ENCODE data around the gene HOGA1. TPM values are rescaled to one million over a fixed set of nuclear protein-coding genes. Genes with fewer than 3 reads are reported as not detected.

Gene HOGA1
- total RNA-seq, 1 experiment from 2014 or later: 0.15 TPM

DNA sequence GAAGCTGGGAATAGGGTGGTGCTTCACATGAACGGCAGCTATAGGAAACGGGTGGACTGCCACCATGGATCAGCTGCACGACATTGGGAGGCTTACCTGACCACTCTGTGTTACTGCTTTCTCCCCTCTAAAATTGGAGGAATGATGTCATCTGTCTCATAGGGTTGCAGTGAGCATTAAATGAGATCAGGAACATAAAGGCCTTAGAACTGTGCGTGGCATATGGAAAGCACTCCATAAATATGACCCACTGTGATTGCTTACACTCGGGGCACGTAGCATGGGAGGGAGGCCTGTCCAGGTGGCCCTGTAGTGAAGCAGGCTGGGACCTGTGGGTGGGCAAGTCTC lies 15.1 kb downstream of the HOGA1 start:
- ATAC-seq (no peak), DNase-seq (ENCODE audit: low spot score) (no peak)
- POLR2A ChIA-PET: no interaction called here
- H3K27me3 Mint-ChIP-seq (ENCODE audit: low read depth): no peaks in the 10 kb centered on the region
- H3K4me3 Mint-ChIP-seq: no peak overlapping the region
- no peaks in the 10 kb centered on the region for H3K9me3 Mint-ChIP-seq
- CTCF ChIA-PET: interaction anchor here (1.0 to 1.3 kb wide), 3 partner anchors 27 to 66 kb away, joined by 3 read pairs; no protein-coding TSS in a partner anchor
- no peak overlapping the region for H3K27ac Mint-ChIP-seq
- TF ChIP-seq JUN (CRISPR knock-in tag; IDR thresholded peaks at IDR 0.05) (no peak), FOXK1 (CRISPR knock-in tag; IDR thresholded peaks at IDR 0.05) (no peak), STAT6 (CRISPR knock-in tag; conservative IDR thresholded peaks at IDR 0.05; ENCODE audit: low read depth) (no peak), ATF3 (CRISPR knock-in tag; conservative IDR thresholded peaks at IDR 0.05) (no peak), ZBTB21 (CRISPR knock-in tag; IDR thresholded peaks at IDR 0.05; ENCODE audit: borderline replicate concordance) (no peak)
- peaks cover 4% of the 10 kb centered on the region for H3K4me1 Mint-ChIP-seq
- H3K36me3 Mint-ChIP-seq: no peaks in the 10 kb centered on the region

GRCh38 chr10:97600616-97601015 lies 16.4 kb downstream of the HOGA1 start:
- Mint-ChIP-seq H3K4me1 (peaks cover 4% of the 10 kb centered on the region), H3K27ac (no peak overlapping the region), H3K27me3 (ENCODE audit: low read depth) (no peaks in the 10 kb centered on the region), H3K36me3 (no peaks in the 10 kb centered on the region), H3K4me3 (no peak overlapping the region), H3K9me3 (no peaks in the 10 kb centered on the region)
- POLR2A ChIA-PET: no interaction called here
- DNase-seq (ENCODE audit: low spot score): no peak
- CTCF ChIA-PET: interaction anchor here (1.1 kb wide), 1 partner anchor 29 kb away, joined by 3 read pairs; no protein-coding TSS in a partner anchor
- TF ChIP-seq GABPB1 (CRISPR knock-in tag; IDR thresholded peaks at IDR 0.05): no peak
- no peak for TF ChIP-seq ETV6 (CRISPR knock-in tag; IDR thresholded peaks at IDR 0.05)
- TF ChIP-seq JAZF1 (CRISPR knock-in tag; IDR thresholded peaks at IDR 0.05): no peak
- TF ChIP-seq, protein P1, sequence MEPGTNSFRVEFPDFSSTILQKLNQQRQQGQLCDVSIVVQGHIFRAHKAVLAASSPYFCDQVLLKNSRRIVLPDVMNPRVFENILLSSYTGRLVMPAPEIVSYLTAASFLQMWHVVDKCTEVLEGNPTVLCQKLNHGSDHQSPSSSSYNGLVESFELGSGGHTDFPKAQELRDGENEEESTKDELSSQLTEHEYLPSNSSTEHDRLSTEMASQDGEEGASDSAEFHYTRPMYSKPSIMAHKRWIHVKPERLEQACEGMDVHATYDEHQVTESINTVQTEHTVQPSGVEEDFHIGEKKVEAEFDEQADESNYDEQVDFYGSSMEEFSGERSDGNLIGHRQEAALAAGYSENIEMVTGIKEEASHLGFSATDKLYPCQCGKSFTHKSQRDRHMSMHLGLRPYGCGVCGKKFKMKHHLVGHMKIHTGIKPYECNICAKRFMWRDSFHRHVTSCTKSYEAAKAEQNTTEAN (CRISPR knock-in tag; IDR thresholded peaks at IDR 0.05): no peak
- TF ChIP-seq JUN (CRISPR knock-in tag; IDR thresholded peaks at IDR 0.05): no peak
- TF ChIP-seq ATF2 (CRISPR knock-in tag; IDR thresholded peaks at IDR 0.05; ENCODE audit: borderline replicate concordance, low read depth): no peak
- TF ChIP-seq FOXJ3 (CRISPR knock-in tag; IDR thresholded peaks at IDR 0.05; ENCODE audit: borderline replicate concordance): no peak
- no peak for TF ChIP-seq GRHL2 (CRISPR knock-in tag; IDR thresholded peaks at IDR 0.05; ENCODE audit: insufficient replicate concordance, severe bottlenecking)
- no peak for TF ChIP-seq MXD4 (CRISPR knock-in tag; IDR thresholded peaks at IDR 0.05; ENCODE audit: borderline replicate concordance)
- TF ChIP-seq, protein P2, sequence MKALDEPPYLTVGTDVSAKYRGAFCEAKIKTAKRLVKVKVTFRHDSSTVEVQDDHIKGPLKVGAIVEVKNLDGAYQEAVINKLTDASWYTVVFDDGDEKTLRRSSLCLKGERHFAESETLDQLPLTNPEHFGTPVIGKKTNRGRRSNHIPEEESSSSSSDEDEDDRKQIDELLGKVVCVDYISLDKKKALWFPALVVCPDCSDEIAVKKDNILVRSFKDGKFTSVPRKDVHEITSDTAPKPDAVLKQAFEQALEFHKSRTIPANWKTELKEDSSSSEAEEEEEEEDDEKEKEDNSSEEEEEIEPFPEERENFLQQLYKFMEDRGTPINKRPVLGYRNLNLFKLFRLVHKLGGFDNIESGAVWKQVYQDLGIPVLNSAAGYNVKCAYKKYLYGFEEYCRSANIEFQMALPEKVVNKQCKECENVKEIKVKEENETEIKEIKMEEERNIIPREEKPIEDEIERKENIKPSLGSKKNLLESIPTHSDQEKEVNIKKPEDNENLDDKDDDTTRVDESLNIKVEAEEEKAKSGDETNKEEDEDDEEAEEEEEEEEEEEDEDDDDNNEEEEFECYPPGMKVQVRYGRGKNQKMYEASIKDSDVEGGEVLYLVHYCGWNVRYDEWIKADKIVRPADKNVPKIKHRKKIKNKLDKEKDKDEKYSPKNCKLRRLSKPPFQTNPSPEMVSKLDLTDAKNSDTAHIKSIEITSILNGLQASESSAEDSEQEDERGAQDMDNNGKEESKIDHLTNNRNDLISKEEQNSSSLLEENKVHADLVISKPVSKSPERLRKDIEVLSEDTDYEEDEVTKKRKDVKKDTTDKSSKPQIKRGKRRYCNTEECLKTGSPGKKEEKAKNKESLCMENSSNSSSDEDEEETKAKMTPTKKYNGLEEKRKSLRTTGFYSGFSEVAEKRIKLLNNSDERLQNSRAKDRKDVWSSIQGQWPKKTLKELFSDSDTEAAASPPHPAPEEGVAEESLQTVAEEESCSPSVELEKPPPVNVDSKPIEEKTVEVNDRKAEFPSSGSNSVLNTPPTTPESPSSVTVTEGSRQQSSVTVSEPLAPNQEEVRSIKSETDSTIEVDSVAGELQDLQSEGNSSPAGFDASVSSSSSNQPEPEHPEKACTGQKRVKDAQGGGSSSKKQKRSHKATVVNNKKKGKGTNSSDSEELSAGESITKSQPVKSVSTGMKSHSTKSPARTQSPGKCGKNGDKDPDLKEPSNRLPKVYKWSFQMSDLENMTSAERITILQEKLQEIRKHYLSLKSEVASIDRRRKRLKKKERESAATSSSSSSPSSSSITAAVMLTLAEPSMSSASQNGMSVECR (CRISPR knock-in tag; IDR thresholded peaks at IDR 0.05; ENCODE audit: borderline replicate concordance): no peak
- no peak for TF ChIP-seq ZNF138 (CRISPR knock-in tag; conservative IDR thresholded peaks at IDR 0.05)
- ATAC-seq: no peak
